Inflammatory macrophage treated with lipopolysaccharide for 4 hours (primary cell): ENCODE results near the gene ACADVL.

ENCODE experiments used
- DNase-seq: peaks from one replicate; pipeline ENCODE4 v3.0.0-alpha.2; 2020

The ACADVL gene

GRCh38 chr17:7217113-7217987 is 2.4 kb upstream of the ACADVL start:
- peak; percentile 43 for DNase-seq

GRCh38 chr17:7218166-7218565 is 1.6 kb upstream of the ACADVL start:
- no peak for DNase-seq

GRCh38 chr17:7218758-7219157 is 980 bp upstream of the ACADVL start:
- no peak for DNase-seq

GRCh38 chr17:7219229-7219811 is 418 bp upstream of the ACADVL start:
- no peak for DNase-seq

- peak; percentile 67 for DNase-seq
Observed at GRCh38 chr17:7220593-7221277, 997 bp downstream of the ACADVL start.

GRCh38 chr17:7221278-7222092 is 1.7 kb downstream of the ACADVL start:
- no peak for DNase-seq

GRCh38 chr17:7222093-7222971 is 2.6 kb downstream of the ACADVL start:
- DNase-seq, result no peak

GRCh38 chr17:7222972-7223292 is 3.2 kb downstream of the ACADVL start:
- no peak for DNase-seq

GRCh38 chr17:7223375-7223774 is 3.6 kb downstream of the ACADVL start:
- no peak for DNase-seq

- DNase-seq, result no peak
Observed at GRCh38 chr17:7224110-7224509, 4.4 kb downstream of the ACADVL start.

GRCh38 chr17:7224661-7225111 is 4.9 kb downstream of the ACADVL start:
- no peak for DNase-seq

GRCh38 chr17:7225711-7226331 is 6.1 kb downstream of the ACADVL start:
- DNase-seq, result no peak

GRCh38 chr17:7226721-7227710 is 7.3 kb downstream of the ACADVL start:
- DNase-seq, result no peak

GRCh38 chr17:7228920-7229319 is 9.2 kb downstream of the ACADVL start:
- no peak for DNase-seq

GRCh38 chr17:7229504-7229903 is 9.8 kb downstream of the ACADVL start:
- DNase-seq, result no peak

- DNase-seq, result no peak
Observed at GRCh38 chr17:7232114-7232513, 12.4 kb downstream of the ACADVL start.

- DNase-seq, result no peak
Observed at GRCh38 chr17:7233701-7234082, 14.0 kb downstream of the ACADVL start.

- peak; percentile 92 for DNase-seq
Observed at GRCh38 chr17:7234083-7234951, 14.6 kb downstream of the ACADVL start, which contains the start of gene DVL2. DVL2 (minus strand) TSS chr17:7234517; CDS start chr17:7234262, 255 bp downstream.
